ENCODE results near the gene RGS17.
"Not testable (repeated sequence)": the region's sequence is repeated elsewhere in the genome, so short reads cannot be mapped to it uniquely, and the experiment has no call there.

RGS17 gene

DNA sequence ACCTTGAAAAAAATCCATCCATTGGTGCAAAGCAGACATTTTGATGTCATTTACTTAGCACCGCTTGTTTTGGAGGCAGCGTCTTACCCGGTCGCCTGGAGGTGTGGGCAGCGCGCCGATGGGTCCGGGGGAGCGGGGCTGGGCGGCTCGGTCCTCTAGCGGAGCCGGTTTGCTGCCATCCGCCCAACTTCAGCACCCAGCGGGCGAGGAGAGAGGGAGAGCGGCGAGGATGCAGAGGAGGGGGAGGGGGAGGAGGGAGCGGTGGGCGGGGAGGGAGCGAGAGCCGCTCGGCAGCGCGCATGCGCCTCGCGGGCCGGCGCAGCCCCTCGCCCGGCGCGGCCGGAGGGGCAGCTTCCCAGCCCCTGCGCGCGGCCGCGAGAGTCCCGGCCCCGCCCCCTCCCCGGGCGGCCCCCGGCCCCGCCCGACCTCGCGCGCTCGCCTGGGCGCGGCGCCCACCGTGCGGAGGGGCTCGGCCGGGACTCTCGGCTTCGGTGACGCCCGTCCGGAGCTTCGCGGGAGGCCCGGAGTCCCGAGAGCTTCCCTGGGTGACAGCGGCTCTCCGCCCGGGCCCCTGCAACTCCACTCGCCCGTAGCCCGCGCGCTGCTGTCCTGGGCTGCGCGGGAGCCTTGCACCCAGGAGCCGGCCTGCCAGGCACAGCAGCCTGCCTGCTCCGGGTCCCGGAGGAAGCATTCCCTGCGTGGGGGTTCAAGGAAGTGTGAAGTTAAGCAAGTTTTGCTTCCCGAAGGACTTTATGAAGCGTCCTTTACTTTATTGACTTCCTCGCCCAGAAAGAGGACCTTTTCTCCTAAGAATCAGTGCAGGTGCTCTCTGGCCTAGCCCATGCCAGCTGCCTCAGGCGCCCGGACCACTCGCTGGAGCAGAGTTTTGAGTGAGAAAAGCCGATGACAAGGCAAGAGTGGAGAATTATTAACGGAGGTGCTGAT, at the start of gene RGS17:
RGS17 (minus strand) TSS at position 246 of the 945 bp plus-strand sequence. CDS start 87,264 bp downstream, outside the sequence.
- no peak for DNase-seq

DNA sequence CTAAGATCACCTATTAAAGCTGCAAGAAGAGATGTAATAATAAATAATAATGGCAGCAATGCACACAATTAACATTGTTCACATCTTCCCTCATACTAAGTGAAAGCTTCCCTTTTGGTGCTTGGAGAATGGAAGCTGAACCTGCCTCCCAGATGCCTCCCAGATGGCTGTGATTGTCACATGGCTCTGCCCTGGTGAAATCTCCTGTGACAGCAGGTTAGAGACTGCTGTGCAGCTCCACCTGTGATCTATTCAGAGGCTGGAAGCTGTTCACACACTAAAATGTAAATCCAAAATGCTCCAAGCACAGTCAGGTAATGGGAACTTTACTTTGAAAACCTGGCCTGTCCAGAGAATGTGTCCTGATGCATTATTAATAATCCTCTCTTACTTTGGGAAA, 41.7 kb upstream of the RGS17 start:
- DNase-seq, result no peak

DNA sequence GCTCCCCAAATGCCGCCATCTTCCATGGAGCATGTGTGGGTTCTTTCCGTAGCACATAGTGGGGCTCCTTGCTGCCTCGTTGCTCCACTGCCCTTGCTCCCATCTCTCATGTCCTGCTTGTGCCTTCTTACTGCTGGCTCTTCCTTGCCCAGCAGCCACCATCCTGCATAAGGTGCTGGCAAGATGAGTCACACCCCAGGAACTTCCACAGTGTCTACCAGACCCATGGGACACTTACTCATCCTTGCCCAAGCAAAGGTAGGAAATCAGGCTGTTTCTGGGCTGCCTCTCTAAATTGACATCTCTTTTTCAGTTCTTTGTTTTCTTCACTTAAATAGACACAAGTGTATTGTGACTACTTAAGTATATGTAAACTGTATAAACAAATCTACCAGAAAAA, 39.4 kb upstream of the RGS17 start:
- DNase-seq, result no peak

- DNase-seq, result no peak
These were observed 36.8 kb upstream of the RGS17 start for GRCh38 chr6:153167907-153168306.

DNA sequence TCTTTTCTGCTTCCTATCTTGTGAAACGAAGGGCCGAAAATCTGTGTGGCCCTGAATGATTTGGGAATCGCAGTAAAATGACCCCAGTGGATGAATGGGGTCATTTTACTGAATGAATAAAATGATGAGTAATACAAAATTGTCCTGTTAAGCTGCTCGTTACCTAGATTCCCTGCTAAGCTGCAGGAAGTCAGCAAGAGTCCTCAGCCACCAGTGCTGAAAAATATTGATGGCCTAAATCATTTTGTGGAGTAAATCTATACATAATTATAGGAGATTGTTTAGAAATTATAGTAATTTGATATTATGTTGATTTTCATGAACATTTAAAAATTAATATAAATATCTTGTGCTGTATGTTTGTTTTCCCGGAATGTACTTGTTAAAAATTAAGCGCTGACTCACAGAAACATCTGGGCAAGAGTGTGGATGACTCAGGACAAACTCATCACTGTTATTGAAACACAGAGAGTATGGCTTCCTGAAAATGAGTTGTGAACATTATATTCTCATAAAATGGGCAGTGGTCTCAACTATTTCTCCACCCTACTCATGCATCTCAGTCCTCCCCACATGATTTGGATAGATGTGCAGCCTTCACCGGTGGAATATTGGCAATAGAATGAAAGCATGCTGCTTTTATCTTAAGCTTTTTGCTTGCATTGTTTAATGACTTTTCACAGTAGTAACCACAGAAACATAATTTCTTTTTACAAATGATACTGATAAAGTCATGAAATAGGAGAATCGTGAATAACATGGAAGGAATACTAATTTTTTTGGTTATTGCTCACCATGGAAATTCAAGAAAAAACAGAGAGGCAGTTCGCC, 36.2 kb upstream of the RGS17 start:
- no peak for DNase-seq

DNA sequence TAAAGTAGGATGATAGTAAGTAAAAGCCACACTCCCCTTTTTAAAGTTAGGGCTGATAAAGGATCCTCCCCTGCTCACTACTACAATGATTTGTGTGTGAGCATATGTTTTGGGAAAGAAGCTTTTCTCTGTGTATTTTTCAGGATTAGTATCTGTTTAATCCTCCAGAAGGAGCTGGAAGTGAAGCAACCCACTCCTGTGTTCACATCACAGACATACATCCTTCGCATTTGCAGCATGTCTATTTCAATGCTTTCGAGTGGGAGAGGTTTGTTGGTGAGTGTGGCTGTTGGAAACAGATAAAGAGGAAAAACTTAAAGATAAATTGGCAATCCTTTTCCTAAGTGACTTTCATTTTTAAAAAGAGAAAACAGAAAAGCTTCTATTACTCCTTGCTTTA, 31.6 kb upstream of the RGS17 start:
- no peak for DNase-seq

DNA sequence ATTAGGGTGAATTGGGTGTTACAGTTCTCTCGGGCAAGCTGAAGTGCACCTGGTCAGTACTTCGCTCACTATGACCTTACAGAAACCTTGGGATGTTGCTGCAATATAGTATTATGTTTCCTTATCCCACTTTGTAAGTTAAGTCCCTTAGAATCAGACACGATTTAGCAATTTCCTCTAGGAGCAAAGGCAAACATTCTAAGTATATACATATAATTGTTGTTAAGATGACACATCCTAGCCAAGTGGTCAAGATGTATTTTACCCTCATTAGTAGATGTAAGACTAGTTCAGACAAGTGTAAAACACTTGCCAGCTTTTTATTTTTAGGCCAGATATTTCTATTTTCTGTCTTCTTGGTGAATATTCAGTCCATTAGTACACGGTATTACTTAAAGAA, 31.1 kb upstream of the RGS17 start:
- no peak for DNase-seq

DNA sequence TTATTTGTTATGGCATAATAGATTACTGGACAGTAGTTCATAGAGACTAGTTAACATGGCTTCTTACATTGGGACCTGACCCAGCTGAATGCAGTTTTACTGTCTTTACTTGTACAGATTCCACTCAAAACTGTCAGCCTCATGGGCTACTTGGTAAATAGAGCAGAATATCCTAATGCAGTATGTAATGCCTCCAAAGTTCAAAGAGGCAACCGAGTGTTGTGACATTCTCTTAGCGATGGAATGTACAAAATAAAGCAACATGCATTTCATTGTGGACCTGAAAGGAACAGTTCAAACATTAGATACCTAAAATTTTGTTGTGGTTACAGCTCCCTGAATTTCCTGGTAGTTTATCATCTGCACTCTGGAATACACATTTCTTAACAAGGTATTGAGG, 29.1 kb upstream of the RGS17 start:
- DNase-seq, result no peak

DNA sequence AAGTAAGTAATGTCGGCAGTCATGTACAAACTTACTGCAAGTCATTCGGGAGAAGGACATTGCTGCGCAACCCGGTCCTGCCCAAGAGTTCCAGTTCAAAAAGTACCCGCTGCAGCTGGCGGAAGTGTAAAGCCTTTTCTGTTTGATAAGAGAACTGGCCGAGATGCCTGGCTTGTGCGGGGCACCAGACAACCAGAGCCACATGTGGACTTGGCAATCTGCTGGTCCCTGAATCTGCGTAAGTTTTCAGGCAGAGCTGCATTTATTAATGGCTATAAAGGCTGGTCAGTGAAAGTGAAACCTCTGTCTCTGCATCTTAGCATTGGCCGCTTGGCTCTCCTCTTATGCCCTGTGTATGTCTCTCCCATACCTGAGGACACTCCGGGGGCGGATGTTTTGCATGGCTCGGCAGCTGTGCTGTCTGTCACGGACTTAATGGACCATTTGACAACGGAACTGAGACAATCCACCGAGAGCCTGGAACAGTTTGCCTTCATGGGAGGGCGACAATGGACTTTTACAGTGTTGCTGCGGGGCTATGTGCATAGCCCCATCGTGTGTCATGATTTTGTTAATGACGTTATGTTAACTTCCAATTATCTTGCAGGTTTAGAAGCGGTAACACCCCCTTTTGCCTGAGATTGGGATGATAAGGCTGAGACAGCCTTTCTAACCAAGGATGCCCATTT, 19.8 kb upstream of the RGS17 start:
- DNase-seq, result no peak

- DNase-seq, result no peak
These were observed 19.3 kb upstream of the RGS17 start for GRCh38 chr6:153150371-153150751.

DNA sequence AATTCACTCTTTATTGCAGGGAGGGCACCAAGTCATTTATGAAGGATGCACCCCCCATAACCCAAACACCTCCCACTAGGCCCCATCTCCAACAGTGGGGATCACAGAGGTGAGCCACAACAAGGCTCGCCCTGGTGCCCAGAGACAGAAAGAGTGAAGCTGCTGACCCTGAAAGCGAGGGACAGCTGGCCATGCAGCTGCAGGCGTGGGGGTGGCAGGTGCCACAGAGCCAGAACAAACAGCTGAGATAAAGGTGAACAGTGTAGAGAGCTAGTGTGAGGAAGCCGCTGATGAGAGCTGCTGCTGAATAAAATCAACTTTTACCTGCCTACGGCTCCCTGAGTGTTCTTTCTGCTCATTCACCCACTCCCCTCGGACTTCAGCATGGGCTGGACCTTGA, 18.8 kb upstream of the RGS17 start:
- DNase-seq, result no peak

DNA sequence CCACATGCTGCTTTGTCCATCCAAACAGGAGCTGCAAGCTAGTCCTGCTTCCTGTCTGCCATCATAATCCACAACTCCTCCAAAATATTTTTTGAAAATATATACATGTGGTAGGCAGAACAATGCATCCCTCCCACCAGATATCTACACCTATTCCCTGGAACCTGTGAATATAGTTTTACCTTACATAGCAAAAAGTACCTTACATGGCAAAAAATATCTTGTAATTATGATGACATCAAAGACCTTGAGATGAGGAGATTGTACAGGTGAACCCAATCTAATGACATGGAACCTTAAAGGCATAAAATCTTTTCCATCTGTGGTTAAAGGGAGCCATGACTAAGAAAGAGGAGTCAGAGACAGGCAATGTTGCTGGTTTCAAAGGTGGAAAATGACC, 15.3 kb upstream of the RGS17 start:
- no peak for DNase-seq

- DNase-seq, result no peak
These were observed 14.5 kb upstream of the RGS17 start for GRCh38 chr6:153145591-153145990.

DNA sequence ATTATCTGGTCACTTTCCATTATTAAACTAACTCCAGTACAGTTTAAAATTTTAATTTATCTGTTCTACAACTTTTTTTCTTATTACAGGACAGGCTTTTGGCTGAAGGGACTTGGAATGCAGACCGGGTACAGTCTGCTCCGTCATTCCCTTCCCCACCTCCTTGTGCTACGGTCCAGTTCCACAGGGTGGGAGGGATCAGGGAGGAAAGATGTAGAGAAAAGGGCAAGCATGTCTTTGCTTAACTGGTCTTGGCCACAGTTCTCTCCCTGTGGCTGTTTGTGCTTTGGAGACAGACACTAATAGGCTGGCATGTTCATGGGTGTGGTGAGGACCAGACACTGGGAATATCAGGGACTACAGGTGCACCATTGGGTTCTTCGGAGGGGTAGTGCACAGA, 12.1 kb upstream of the RGS17 start:
- no peak for DNase-seq

DNA sequence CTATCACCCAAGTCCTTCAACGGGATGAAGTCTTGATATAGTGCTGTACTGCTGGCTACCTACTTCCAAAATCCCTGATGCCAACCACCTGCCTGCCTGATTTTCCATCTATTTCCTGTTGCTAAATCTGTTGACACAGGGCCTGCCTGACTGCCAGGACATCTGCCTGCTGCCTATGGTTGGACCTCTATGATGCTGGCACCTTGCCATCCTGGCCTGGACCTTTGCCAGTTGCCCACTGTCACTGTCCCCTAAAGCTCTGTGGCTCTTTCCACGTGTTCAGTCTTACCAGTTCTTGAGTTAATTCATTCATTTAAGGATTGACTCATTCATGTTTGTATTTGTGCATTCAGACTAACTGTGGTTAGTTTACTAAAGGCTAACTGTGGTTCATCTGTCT, 9.2 kb upstream of the RGS17 start:
- DNase-seq, result no peak

GRCh38 chr6:153138930-153139329, 7.8 kb upstream of the RGS17 start:
- no peak for DNase-seq

- DNase-seq, result no peak
These were observed 4.6 kb upstream of the RGS17 start for GRCh38 chr6:153135681-153136080.

DNA sequence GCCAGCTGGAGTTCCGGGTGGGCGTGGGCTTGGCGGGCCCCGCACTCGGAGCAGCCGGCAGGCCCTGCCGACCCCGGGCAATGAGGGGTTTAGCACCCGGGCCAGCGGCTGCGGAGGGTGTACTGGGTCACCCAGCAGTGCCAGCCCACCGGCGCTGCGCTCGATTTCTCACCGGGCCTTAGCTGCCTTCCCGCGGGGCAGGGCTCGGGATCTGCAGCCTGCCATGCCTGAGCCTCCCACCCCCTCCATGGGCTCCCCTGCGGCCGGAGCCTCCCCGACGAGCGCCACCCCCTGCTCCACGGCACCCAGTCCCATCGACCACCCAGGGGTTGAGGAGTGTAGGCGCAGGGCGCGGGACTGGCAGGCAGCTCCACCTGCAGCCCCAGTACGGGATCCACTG, 2.6 kb upstream of the RGS17 start:
- not testable (repeated sequence) for DNase-seq

- no peak for DNase-seq
These were observed 506 bp downstream of the RGS17 start for GRCh38 chr6:153130515-153131036.

- no peak for DNase-seq
These were observed 1.1 kb downstream of the RGS17 start for GRCh38 chr6:153129873-153130514.

DNA sequence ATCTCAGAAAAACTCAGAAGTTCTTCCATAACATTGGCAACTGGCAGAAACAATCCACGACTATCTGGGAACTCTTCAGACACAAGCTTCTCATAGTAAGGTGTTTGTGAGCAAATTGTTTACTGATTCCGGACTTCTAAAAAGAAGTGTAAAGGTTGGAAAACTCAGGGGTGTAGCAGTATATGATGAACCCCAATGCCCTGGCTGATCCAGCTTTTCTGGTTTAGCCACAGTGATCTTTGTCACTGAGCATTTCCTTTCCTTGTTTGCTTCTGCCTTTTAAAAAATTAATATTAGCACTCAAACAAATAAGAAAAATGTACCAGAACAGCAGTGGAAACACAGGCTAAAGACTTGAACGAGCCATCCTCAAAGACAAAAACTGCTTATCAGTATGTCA, 4.9 kb downstream of the RGS17 start:
- DNase-seq, result no peak

DNA sequence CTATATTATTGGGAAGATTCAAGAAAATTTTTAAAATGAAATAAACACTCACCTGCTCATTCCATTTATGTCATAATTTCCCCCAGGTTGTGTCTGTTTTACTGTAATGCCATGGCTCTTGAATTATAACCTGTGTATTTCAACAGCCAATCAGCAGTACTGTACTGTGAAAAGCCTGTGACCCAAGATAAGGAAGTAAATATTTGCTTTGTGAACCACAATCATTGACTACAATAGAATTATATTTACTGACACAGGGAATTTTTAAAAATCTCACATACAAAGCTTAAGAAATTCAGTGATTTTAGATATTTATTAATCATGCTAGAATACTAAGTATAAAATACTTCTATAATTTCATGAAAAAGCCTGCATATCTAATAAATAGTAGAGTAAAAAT, 6.0 kb downstream of the RGS17 start:
- DNase-seq, result no peak

GRCh38 chr6:153123801-153124200, 7.3 kb downstream of the RGS17 start:
- no peak for DNase-seq

All from DMS 273 treated with DMSO at 0.1 percent for 48 hours (cell line).